ENCODE data around the gene SPRED1.

GRCh38 chr15:38406436-38406835, 153.8 kb downstream of the SPRED1 start:
- no peak for TF ChIP-seq POLR2A (IDR thresholded peaks at IDR 0.05; ENCODE audit: low read length)
- no peak for TF ChIP-seq GATA1 (IDR thresholded peaks at IDR 0.05; ENCODE audit: low read depth, low read length)

All from erythroblast (primary cell).